Measurements from ENCODE around the gene DNAJC21. TPM values are rescaled to one million over a fixed set of nuclear protein-coding genes. Genes with fewer than 3 reads are reported as not detected.

DNAJC21 gene
- total RNA-seq, 1 donor from 2014 or later = 36.8 TPM

- no peak overlapping the region for H3K4me3 Mint-ChIP-seq (ENCODE audit: unreplicated experiment)
- H3K9me3 Mint-ChIP-seq (ENCODE audit: unreplicated experiment) = no peaks in the 10 kb centered on the region
- H3K4me1 Mint-ChIP-seq (ENCODE audit: unreplicated experiment) = peaks cover 16% of the 10 kb centered on the region
- peaks cover 10% of the 10 kb centered on the region for H3K36me3 Mint-ChIP-seq (ENCODE audit: low read depth, unreplicated experiment)
- DNase-seq (ENCODE audit: low spot score) = no peak
- H3K27ac Mint-ChIP-seq (ENCODE audit: unreplicated experiment) = no peak overlapping the region
- peaks cover 6% of the 10 kb centered on the region for H3K27me3 Mint-ChIP-seq (ENCODE audit: unreplicated experiment)
- TF ChIP-seq CTCF (IDR thresholded peaks at IDR 0.05; ENCODE audit: unreplicated experiment) = no peak
These were observed 16.3 kb upstream of the DNAJC21 start for GRCh38 chr5:34913072-34913471.

- H3K9me3 Mint-ChIP-seq (ENCODE audit: unreplicated experiment) = no peaks in the 10 kb centered on the region
- H3K4me3 Mint-ChIP-seq (ENCODE audit: unreplicated experiment) = no peak overlapping the region
- peaks cover 6% of the 10 kb centered on the region for H3K27me3 Mint-ChIP-seq (ENCODE audit: unreplicated experiment)
- H3K4me1 Mint-ChIP-seq (ENCODE audit: unreplicated experiment) = peaks cover 16% of the 10 kb centered on the region
- TF ChIP-seq CTCF (IDR thresholded peaks at IDR 0.05; ENCODE audit: unreplicated experiment) = no peak
- no peak overlapping the region for H3K27ac Mint-ChIP-seq (ENCODE audit: unreplicated experiment)
- H3K36me3 Mint-ChIP-seq (ENCODE audit: low read depth, unreplicated experiment) = peaks cover 10% of the 10 kb centered on the region
- DNase-seq (ENCODE audit: low spot score) = peak; percentile 11
These were observed 14.7 kb upstream of the DNAJC21 start for GRCh38 chr5:34914671-34915138.

GRCh38 chr5:34915139-34915855 is 14.1 kb upstream of the DNAJC21 start, which contains the start of the genes BRIX1 and RAD1:
TSS of gene BRIX1 (plus strand) at chr5:34915711. CDS start at chr5:34915739, 28 bp downstream.
TSS of gene RAD1 (minus strand) at chr5:34915504. CDS start at chr5:34914892, 612 bp downstream.
- no peak for TF ChIP-seq CTCF (IDR thresholded peaks at IDR 0.05; ENCODE audit: unreplicated experiment)
- Mint-ChIP-seq H3K36me3 (ENCODE audit: low read depth, unreplicated experiment) (peaks cover 9% of the 10 kb centered on the region), H3K9me3 (ENCODE audit: unreplicated experiment) (no peaks in the 10 kb centered on the region), H3K27ac (ENCODE audit: unreplicated experiment) (no peak within 1 kb of the TSS), H3K4me3 (ENCODE audit: unreplicated experiment) (no peak within 1 kb of the TSS), H3K4me1 (ENCODE audit: unreplicated experiment) (peaks cover 16% of the 10 kb centered on the region), H3K27me3 (ENCODE audit: unreplicated experiment) (peaks cover 6% of the 10 kb centered on the region)
- peak; percentile 93 for DNase-seq (ENCODE audit: low spot score)

GRCh38 chr5:34915856-34916192 is 13.5 kb upstream of the DNAJC21 start:
- H3K9me3 Mint-ChIP-seq (ENCODE audit: unreplicated experiment) = no peaks in the 10 kb centered on the region
- no peak overlapping the region for H3K4me3 Mint-ChIP-seq (ENCODE audit: unreplicated experiment)
- no peak for DNase-seq (ENCODE audit: low spot score)
- H3K27ac Mint-ChIP-seq (ENCODE audit: unreplicated experiment) = no peak overlapping the region
- peaks cover 16% of the 10 kb centered on the region for H3K4me1 Mint-ChIP-seq (ENCODE audit: unreplicated experiment)
- H3K36me3 Mint-ChIP-seq (ENCODE audit: low read depth, unreplicated experiment) = peaks cover 9% of the 10 kb centered on the region
- H3K27me3 Mint-ChIP-seq (ENCODE audit: unreplicated experiment) = peaks cover 6% of the 10 kb centered on the region
- no peak for TF ChIP-seq CTCF (IDR thresholded peaks at IDR 0.05; ENCODE audit: unreplicated experiment)

- Mint-ChIP-seq H3K36me3 (ENCODE audit: low read depth, unreplicated experiment) (peaks cover 9% of the 10 kb centered on the region), H3K27me3 (ENCODE audit: unreplicated experiment) (peaks cover 6% of the 10 kb centered on the region), H3K9me3 (ENCODE audit: unreplicated experiment) (no peaks in the 10 kb centered on the region), H3K4me1 (ENCODE audit: unreplicated experiment) (peaks cover 16% of the 10 kb centered on the region), H3K4me3 (ENCODE audit: unreplicated experiment) (no peak overlapping the region), H3K27ac (ENCODE audit: unreplicated experiment) (no peak overlapping the region)
- no peak for DNase-seq (ENCODE audit: low spot score)
- TF ChIP-seq CTCF (IDR thresholded peaks at IDR 0.05; ENCODE audit: unreplicated experiment) = no peak
These were observed 12.8 kb upstream of the DNAJC21 start for GRCh38 chr5:34916518-34916917.
